Small intestine (tissue), 7 donors: Measurements from ENCODE around the gene CAMLG. TPM values are rescaled to one million over a fixed set of nuclear protein-coding genes. Genes with fewer than 3 reads are reported as not detected.

Experiments
- DNase-seq, 2 donors: peaks; one replicate each; pipeline versions ENCODE4 v3.0.0 to v3.0.0-alpha.2; 2013
- FAIRE-seq: peaks from 2 replicates; lab custom pipeline; 2012; peaks lifted over from hg19 to GRCh38; lab: Jason Lieb, UNC
- H3K27ac ChIP-seq, 3 donors: one replicate each; pipeline ENCODE4 v1.5.1; 2013; ENCODE audit warnings: low read length in 2 of 3, mild to moderate bottlenecking in 2 of 3, control low read depth in 1 of 3, inconsistent platforms in 1 of 3, low read depth in 1 of 3, moderate library complexity in 1 of 3
- H3K27me3 ChIP-seq, 3 donors: one replicate each; pipeline ENCODE4 v1.6.1; 2013; ENCODE audit warnings: low read length in 3 of 3, inconsistent platforms in 1 of 3; ENCODE audit not compliant: control insufficient read depth in 3 of 3, insufficient read depth in 3 of 3
- H3K36me3 ChIP-seq, 3 donors: one replicate each; pipeline ENCODE4 v1.6.1; 2013; ENCODE audit warnings: low read length in 3 of 3, inconsistent platforms in 1 of 3, low read depth in 1 of 3, mild to moderate bottlenecking in 1 of 3, moderate library complexity in 1 of 3; ENCODE audit not compliant: control insufficient read depth in 3 of 3, insufficient read depth in 2 of 3
- H3K4me1 ChIP-seq, 3 donors: one replicate each; pipeline ENCODE4 v1.6.1; 2013; ENCODE audit warnings: low read length in 2 of 3, inconsistent platforms in 1 of 3, low read depth in 1 of 3, mild to moderate bottlenecking in 1 of 3, moderate library complexity in 1 of 3; ENCODE audit not compliant: control insufficient read depth in 3 of 3, insufficient read depth in 2 of 3
- H3K4me3 ChIP-seq, 3 donors: one replicate each; pipeline ENCODE4 v1.5.1; 2013; ENCODE audit warnings: low read length in 3 of 3, control low read depth in 1 of 3, inconsistent platforms in 1 of 3, low read depth in 1 of 3, mild to moderate bottlenecking in 1 of 3, moderate library complexity in 1 of 3
- H3K9me3 ChIP-seq, 2 donors: one replicate each; pipeline ENCODE4 v1.6.1; 2013; ENCODE audit warnings: low read depth in 1 of 2, low read length in 1 of 2; ENCODE audit not compliant: control insufficient read depth in 2 of 2, insufficient read depth in 1 of 2
- WGBS, 3 donors: extraction: QIAGEN DNeasy Blood & Tissue Kit; methylation state at CpG; one replicate each; pipeline ENCODE4 v1.1.7; 2013; 5-methylcytosine and 5-hydroxymethylcytosine counted together
- polyA plus RNA-seq, 4 donors: library from polyadenylated mRNA; stranded (reverse) in 3 of 4; unstranded in 1 of 4; fragments of 200-250 nt in 3 of 4; fragments of 120-200 nt in 1 of 4; gene quantifications; one replicate each; pipeline versions ENCODE4 v1.2.1 to v1.2.3, GENCODE V29; 2013
- donor health status: healthy with polysubstance abuse.
- donor health status: control.
- donor health status: control.
- donor health status: Bipolar disorder and iron deficiency.
- donor health status: healthy.

The CAMLG gene
- polyA plus RNA-seq, 4 donors: 37.0 to 80.0 (median 52.5) TPM

DNA sequence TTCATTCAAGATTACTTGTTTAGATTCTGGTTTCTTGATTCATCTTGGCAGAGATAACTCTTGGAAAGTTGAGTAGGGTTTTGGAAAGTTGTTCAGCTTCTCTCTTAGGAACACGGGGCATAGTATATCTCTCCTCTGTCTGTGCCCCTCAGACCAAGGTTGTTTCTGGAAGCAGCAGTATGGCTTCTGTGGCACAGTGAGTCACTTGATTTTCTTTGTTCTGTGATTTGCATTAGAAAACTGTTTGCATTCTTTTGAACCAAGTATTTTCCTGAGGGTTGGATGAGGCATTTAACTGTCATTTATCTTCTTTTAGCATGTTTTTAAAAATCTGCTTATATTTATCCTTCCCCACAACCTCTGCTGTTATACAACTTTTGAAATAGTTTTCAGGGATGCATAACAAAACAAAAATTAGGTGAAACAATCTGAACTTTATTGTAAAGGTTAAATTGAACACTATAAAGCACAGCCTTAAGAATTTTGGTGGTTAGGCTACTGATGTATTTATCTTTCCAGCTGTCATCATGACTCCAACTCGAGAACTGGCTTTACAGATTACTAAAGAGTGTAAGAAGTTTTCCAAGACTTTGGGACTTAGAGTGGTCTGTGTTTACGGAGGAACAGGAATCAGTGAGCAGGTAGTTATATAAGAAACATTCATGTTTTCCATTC is 46.7 kb downstream of the CAMLG start:
- Histone ChIP-seq H3K4me1 (no peaks in the 10 kb centered on the region), H3K27me3 (no peaks in the 10 kb centered on the region), H3K9me3 (no peaks in the 10 kb centered on the region), H3K27ac (no peak overlapping the region), H3K36me3 (peaks cover 14 to 36% (median 16%) of the 10 kb centered on the region in 3 donors), H3K4me3 (no peak overlapping the region)
- WGBS, 3 donors: 84 to 89% (median 85%) methylated on average over 3 of the region's 3 CpGs
- DNase-seq (no peak), FAIRE-seq (no peak)

DNA sequence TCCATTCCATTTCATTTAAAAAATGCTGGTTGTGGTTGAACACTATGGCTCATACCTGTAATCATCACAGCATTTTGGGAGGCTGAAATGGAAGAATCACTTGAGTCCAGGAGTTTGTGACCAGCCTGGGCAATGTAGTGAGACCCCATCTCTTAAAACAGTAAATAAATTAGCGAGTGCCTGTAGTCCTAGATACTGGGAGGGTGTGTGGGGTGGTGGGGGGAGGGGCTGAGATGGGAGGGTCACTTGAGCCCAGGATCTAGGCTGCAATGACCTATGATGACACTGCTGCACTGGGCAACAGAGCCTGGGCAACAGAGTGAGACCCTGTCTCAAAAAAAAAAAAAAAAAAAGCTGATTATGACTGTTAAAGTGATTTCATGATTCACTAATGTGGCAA is 49.3 kb downstream of the CAMLG start:
- Histone ChIP-seq H3K4me3 (no peak overlapping the region), H3K4me1 (no peaks in the 10 kb centered on the region), H3K36me3 (peaks cover 11 to 36% (median 16%) of the 10 kb centered on the region in 3 donors), H3K27me3 (no peaks in the 10 kb centered on the region), H3K9me3 (no peaks in the 10 kb centered on the region), H3K27ac (no peak overlapping the region)
- no peak for DNase-seq
- WGBS, 3 donors: 96 to 100% (median 100%) methylated on average over 1 of the region's 1 CpG
- FAIRE-seq: no peak

DNA sequence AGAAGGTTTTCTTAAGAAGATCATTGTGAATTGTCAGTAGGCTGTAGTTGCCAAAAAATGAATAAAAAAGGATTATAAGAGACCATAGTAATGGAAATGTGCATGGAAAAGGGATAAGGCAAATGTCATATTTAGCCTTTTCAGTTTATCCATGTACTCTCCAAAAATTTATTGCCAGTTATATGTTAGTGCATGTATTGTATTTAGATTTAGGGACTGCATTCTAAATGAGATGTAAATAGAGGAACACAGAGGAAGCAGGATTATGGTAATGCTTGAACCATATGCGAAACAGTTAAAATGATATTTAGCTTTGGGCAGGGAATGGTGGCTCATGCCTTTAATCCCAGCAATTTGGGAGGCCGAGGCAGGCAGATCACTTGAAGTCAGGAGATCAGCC is 53.2 kb downstream of the CAMLG start:
- Histone ChIP-seq H3K4me3 (no peak overlapping the region), H3K27me3 (no peaks in the 10 kb centered on the region), H3K9me3 (no peaks in the 10 kb centered on the region), H3K36me3 (peaks cover 18 to 41% (median 23%) of the 10 kb centered on the region in 3 donors), H3K4me1 (no peaks in the 10 kb centered on the region), H3K27ac (no peak overlapping the region)
- FAIRE-seq: no peak
- no peak for DNase-seq
- 98 to 100% (median 99%) methylated on average over 2 of the region's 2 CpGs for WGBS, 3 donors

DNA sequence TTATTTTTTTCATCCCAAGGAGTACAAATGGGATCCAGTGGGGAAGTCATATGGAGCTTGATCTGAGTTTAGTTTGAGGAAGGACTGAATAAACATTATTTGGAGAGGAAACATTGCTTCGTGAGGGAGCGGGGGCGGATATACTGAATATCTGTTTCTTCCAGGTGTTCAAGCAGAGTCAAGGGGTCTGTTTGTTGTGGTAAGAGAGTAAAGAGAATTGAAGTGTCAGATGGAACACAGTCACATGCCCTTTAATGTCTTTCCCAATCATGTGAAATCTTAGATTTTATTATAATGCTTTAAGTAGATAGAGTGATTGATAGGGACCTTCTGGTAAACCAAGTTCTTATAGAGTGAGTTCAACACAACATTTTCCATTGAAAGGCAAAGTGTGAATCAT is 53.9 kb downstream of the CAMLG start:
- WGBS, 3 donors: 88 to 96% (median 92%) methylated on average over 3 of the region's 3 CpGs
- no peaks in the 10 kb centered on the region for H3K27me3 ChIP-seq
- no peak for FAIRE-seq
- no peak overlapping the region for H3K27ac ChIP-seq
- DNase-seq: no peak
- no peaks in the 10 kb centered on the region for H3K4me1 ChIP-seq
- H3K4me3 ChIP-seq: no peak overlapping the region
- peaks cover 18 to 39% (median 24%) of the 10 kb centered on the region in 3 donors for H3K36me3 ChIP-seq
- H3K9me3 ChIP-seq: no peaks in the 10 kb centered on the region

DNA sequence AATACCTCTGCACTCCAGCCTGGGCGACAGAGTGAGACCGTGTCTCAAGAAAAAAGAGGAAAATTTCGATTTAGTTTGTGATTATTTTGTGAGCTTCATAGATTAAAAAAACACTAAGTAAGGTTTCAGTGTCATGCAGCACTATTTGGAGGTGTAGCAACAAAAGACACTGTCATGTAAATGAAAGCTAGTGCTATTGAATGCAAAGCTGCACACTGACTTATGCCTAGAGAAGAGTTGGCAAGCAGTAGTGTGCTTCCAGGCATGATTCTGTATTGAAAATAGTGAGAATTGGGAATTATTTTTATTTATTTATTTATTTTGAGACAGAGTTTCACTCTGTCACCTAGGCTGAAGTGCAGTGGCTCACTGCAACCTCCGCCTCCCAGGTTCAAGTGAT is 54.8 kb downstream of the CAMLG start:
- Histone ChIP-seq H3K4me1 (no peaks in the 10 kb centered on the region), H3K9me3 (no peaks in the 10 kb centered on the region), H3K4me3 (no peak overlapping the region), H3K36me3 (peaks cover 18 to 45% (median 27%) of the 10 kb centered on the region in 3 donors), H3K27me3 (no peaks in the 10 kb centered on the region), H3K27ac (no peak overlapping the region)
- DNase-seq (no peak), FAIRE-seq (no peak)
- WGBS, 3 donors: 91 to 96% (median 95%) methylated on average over 4 of the region's 4 CpGs

DNA sequence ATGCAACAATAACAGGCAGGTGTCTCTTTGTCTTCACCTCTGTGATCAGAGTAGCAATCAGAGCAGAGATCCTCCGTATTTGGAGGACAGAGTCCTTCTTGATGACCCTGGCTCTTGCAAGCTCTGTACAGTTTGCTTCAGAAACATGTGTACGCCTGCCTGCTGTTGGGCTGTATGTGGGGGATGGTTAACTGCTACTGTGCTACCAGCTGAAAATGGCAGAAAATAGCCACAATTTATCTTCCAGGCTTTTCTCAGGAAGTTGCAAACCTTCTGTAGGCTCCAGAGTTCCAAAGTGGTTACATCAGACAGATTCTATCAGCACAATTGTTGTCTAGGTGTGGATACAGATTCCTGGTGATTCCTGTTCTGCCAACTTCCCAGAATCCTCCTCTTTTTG is 55.7 kb downstream of the CAMLG start:
- Histone ChIP-seq H3K27me3 (no peaks in the 10 kb centered on the region), H3K27ac (no peak overlapping the region), H3K4me1 (no peaks in the 10 kb centered on the region), H3K4me3 (no peak overlapping the region), H3K36me3 (peaks cover 16 to 45% (median 29%) of the 10 kb centered on the region in 3 donors), H3K9me3 (no peaks in the 10 kb centered on the region)
- WGBS, 3 donors: 79 to 94% (median 85%) methylated on average over 2 of the region's 2 CpGs
- DNase-seq (no peak), FAIRE-seq (no peak)

DNA sequence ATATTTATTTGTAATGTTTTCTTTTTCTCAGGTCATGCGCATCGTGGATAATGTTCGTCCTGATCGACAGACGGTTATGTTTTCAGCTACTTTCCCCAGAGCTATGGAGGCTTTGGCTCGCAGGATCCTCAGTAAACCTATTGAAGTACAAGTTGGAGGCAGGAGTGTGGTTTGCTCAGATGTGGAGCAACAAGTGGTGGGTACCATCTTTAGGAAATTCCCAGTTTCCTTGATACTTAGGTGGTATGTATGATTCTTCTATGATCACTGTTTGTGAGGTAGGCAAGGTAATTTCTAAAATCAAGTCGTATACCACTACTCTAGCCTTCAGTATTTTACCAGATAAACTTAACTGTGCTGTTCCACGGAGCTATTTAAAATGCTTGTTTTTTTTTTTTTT is 56.5 kb downstream of the CAMLG start:
- H3K27ac ChIP-seq: no peak overlapping the region
- H3K9me3 ChIP-seq: no peaks in the 10 kb centered on the region
- DNase-seq: no peak
- H3K27me3 ChIP-seq: no peaks in the 10 kb centered on the region
- H3K4me3 ChIP-seq: no peak overlapping the region
- WGBS, 3 donors: 96 to 97% (median 96%) methylated on average over 8 of the region's 8 CpGs
- H3K36me3 ChIP-seq: peaks cover 16 to 52% (median 29%) of the 10 kb centered on the region in 3 donors
- FAIRE-seq: no peak
- H3K4me1 ChIP-seq: no peaks in the 10 kb centered on the region

DNA sequence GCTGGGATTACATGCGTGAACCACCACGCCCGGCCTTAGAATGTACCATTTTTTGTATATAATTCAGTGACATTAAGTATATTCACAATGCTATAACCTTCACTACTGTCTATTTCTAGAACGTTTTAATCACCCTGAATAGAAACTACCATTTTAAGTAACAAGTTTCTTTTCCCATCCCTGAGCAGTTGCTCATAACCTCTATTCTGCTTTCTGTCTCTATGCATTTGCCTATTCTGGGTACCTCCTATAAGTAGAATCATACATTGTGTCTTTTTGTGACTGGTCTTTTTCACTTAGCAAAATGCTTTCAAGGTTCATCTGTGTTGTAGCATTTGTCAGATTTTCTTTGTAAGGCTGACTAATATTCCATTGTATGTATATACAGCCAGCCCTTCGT is 60.1 kb downstream of the CAMLG start:
- no peaks in the 10 kb centered on the region for H3K27me3 ChIP-seq
- H3K4me1 ChIP-seq: no peaks in the 10 kb centered on the region
- H3K9me3 ChIP-seq: no peaks in the 10 kb centered on the region
- no peak for DNase-seq
- FAIRE-seq: no peak
- 85 to 87% (median 85%) methylated on average over 5 of the region's 5 CpGs for WGBS, 3 donors
- no peak overlapping the region for H3K27ac ChIP-seq
- peaks cover 9 to 50% (median 18%) of the 10 kb centered on the region in 3 donors for H3K36me3 ChIP-seq
- no peak overlapping the region for H3K4me3 ChIP-seq
